Smooth muscle cell (in vitro differentiated cells): ENCODE measurements around the gene FBLN7. TPM values are rescaled to one million over a fixed set of nuclear protein-coding genes. Genes with fewer than 3 reads are reported as not detected.

ENCODE experiments used
- DNase-seq: peaks from one replicate; lab custom pipeline; 2025; ENCODE audit not compliant: unreplicated experiment; lab: John Stamatoyannopoulos, UW
- H2AFZ ChIP-seq: fragments of 200-600 bp; sonication (generic); 2 replicates; pipeline ENCODE4 v1.6.0; 2016; ENCODE audit warnings: antibody characterized with exemption, low read depth, mild to moderate bottlenecking
- H3F3A ChIP-seq: fragments of 200-600 bp; sonication (generic); 2 replicates; pipeline ENCODE4 v1.6.0; 2017; ENCODE audit warnings: antibody characterized with exemption, low read depth
- H3K27ac ChIP-seq: fragments of 200-600 bp; sonication (generic); 2 replicates; pipeline ENCODE4 v1.5.1; 2016; ENCODE audit warnings: low read depth, mild to moderate bottlenecking
- H3K27me3 ChIP-seq: fragments of 200-600 bp; sonication (generic); 2 replicates; pipeline ENCODE4 v1.6.1; 2016; ENCODE audit warnings: low read depth, mild to moderate bottlenecking
- H3K36me3 ChIP-seq: fragments of 200-600 bp; sonication (generic); 2 replicates; pipeline ENCODE4 v1.5.1; 2016; ENCODE audit warnings: low read depth
- H3K4me1 ChIP-seq: fragments of 200-600 bp; sonication (generic); 2 replicates; pipeline ENCODE4 v1.5.1; 2016; ENCODE audit warnings: low read depth
- H3K4me2 ChIP-seq: fragments of 200-600 bp; sonication (generic); 2 replicates; pipeline ENCODE4 v1.6.0; 2016; ENCODE audit warnings: mild to moderate bottlenecking
- H3K4me3 ChIP-seq: fragments of 200-600 bp; sonication (generic); 2 replicates; pipeline ENCODE4 v1.5.1; 2016; ENCODE audit warnings: mild to moderate bottlenecking
- H3K79me2 ChIP-seq: fragments of 200-600 bp; sonication (generic); 2 replicates; pipeline ENCODE4 v1.6.0; 2016; ENCODE audit warnings: low read depth, mild to moderate bottlenecking
- H3K9ac ChIP-seq: fragments of 200-600 bp; sonication (generic); 2 replicates; pipeline ENCODE4 v1.6.0; 2016; ENCODE audit warnings: low read depth
- H3K9me3 ChIP-seq: fragments of 200-600 bp; sonication (generic); replicated peaks from 2 replicates; pipeline ENCODE4 v1.5.1; 2016; ENCODE audit warnings: low read depth
- H4K20me1 ChIP-seq: fragments of 200-600 bp; sonication (generic); 2 replicates; pipeline ENCODE4 v1.6.0; 2016; ENCODE audit warnings: low read depth
- WGBS: methylation state at CpG from one replicate; pipeline ENCODE4 v1.1.7; 2016; ENCODE audit warnings: low lambda C conversion rate; 5-methylcytosine and 5-hydroxymethylcytosine counted together
- polyA plus RNA-seq: library from polyadenylated mRNA; unstranded; fragments of >200 nt; fragmentation: Nextera tagmentation; extraction: Ambion mirVana; gene quantifications from 2 replicates; pipeline ENCODE4 v1.2.1, GENCODE V29; 2016
- total RNA-seq: library from RNA; depleted of rRNA; stranded (reverse); fragments of >200 nt; gene quantifications from 2 replicates; pipeline ENCODE4 v1.2.3, GENCODE V29; 2014
- TF ChIP-seq, protein P1 (sequence below): fragments of 200-600 bp; sonication (generic); IDR thresholded peaks from 2 replicates; pipeline ENCODE4 v1.5.1; 2017; ENCODE audit warnings: borderline replicate concordance, mild to moderate bottlenecking, antibody characterized with exemption; ENCODE audit not compliant: insufficient read depth, poor library complexity, severe bottlenecking

Gene FBLN7
- total and polyA plus RNA-seq, 2 experiments from 2014 or later, result 1.1 to 2.7 TPM

DNA sequence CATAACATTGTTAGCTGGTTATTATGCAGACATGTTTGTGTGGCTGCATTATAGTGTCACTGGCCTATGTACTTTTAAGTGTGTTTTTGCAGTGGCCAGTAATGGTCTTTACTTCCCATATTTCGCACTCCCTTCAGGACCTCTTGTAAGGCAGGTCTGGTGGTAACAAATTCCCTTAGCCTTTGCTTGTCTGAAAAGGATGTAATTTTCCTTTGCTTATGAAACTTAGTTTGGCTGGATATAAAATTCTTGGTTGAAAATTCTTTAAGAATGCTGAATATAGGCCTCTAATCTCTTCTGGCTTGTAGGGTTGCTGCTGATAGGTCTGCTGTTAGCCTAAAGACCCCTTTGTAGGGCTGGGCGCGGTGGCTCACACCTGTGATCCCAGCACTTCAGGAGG is 82.0 kb downstream of the FBLN7 start:
- Histone ChIP-seq H3K9ac (no peak overlapping the region), H3K79me2 (no peaks in the 10 kb centered on the region), H3K4me3 (no peak overlapping the region), H3K9me3 (no peaks in the 10 kb centered on the region), H3K36me3 (no peaks in the 10 kb centered on the region), H3K4me1 (no peaks in the 10 kb centered on the region), H3K27ac (no peak overlapping the region), H3K4me2 (no peak overlapping the region), H3K27me3 (no peaks in the 10 kb centered on the region), H2AFZ (no peak overlapping the region), H3F3A (no peaks in the 10 kb centered on the region), H4K20me1 (no peaks in the 10 kb centered on the region)
- 100% methylated on average over 3 of the region's 3 CpGs for whole genome bisulfite sequencing
- TF ChIP-seq, protein P1, sequence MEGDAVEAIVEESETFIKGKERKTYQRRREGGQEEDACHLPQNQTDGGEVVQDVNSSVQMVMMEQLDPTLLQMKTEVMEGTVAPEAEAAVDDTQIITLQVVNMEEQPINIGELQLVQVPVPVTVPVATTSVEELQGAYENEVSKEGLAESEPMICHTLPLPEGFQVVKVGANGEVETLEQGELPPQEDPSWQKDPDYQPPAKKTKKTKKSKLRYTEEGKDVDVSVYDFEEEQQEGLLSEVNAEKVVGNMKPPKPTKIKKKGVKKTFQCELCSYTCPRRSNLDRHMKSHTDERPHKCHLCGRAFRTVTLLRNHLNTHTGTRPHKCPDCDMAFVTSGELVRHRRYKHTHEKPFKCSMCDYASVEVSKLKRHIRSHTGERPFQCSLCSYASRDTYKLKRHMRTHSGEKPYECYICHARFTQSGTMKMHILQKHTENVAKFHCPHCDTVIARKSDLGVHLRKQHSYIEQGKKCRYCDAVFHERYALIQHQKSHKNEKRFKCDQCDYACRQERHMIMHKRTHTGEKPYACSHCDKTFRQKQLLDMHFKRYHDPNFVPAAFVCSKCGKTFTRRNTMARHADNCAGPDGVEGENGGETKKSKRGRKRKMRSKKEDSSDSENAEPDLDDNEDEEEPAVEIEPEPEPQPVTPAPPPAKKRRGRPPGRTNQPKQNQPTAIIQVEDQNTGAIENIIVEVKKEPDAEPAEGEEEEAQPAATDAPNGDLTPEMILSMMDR, result no peak
- DNase-seq, result no peak

DNA sequence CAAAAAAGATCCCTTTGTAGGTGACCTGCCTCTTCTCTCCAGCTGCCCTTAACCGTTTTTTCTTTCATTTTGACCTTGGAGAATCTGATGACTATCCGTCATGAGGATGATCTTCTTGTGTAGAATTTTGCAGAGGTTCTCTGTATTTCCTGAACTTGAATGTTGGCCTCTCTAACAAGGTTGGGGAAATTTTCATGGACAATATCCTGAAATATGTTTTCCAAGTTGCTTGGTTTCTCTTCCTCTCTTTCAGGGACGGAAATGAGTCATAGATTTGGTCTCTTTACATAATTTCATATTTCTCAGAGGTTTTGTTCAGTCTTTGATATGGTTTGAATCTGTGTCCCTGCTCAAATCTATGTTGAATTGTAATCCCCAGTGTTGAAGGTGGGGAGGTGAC is 82.6 kb downstream of the FBLN7 start:
- Histone ChIP-seq H3F3A (no peaks in the 10 kb centered on the region), H3K36me3 (no peaks in the 10 kb centered on the region), H3K27me3 (no peaks in the 10 kb centered on the region), H3K9ac (no peak overlapping the region), H4K20me1 (no peaks in the 10 kb centered on the region), H3K4me3 (no peak overlapping the region), H3K4me1 (no peaks in the 10 kb centered on the region), H3K27ac (no peak overlapping the region), H2AFZ (no peak overlapping the region), H3K4me2 (no peak overlapping the region), H3K9me3 (no peaks in the 10 kb centered on the region), H3K79me2 (no peaks in the 10 kb centered on the region)
- no peak for DNase-seq
- TF ChIP-seq, protein P1, result no peak
- 100% methylated on average over 3 of the region's 3 CpGs for WGBS

DNA sequence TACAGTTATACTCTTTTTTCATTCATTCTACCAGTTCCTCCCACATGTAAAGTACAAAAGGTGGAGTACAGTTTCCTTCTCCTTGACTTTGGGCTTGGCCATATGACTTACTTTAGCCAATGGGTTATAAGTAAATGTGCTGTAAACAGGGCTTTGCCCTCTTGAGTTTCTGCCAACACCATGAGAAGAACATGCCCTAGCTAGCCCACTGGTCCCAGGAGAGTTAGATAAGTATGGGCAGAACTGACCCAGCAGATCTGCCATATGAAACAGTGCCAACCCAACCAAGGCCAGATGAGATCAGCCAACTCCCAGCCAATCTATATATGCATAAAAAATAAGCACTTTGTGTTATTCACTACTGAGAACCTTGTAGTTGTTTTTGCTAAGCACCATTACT is 91.2 kb downstream of the FBLN7 start:
- no peaks in the 10 kb centered on the region for H3K27me3 ChIP-seq
- DNase-seq, result no peak
- H3K9me3 ChIP-seq, result no peaks in the 10 kb centered on the region
- TF ChIP-seq, protein P1, result no peak
- H4K20me1 ChIP-seq, result no peaks in the 10 kb centered on the region
- no peak overlapping the region for H3K27ac ChIP-seq
- no peak overlapping the region for H3K9ac ChIP-seq
- H3K36me3 ChIP-seq, result no peaks in the 10 kb centered on the region
- H3F3A ChIP-seq, result no peaks in the 10 kb centered on the region
- H2AFZ ChIP-seq, result no peak overlapping the region
- H3K79me2 ChIP-seq, result no peaks in the 10 kb centered on the region
- no peak overlapping the region for H3K4me2 ChIP-seq
- no peak overlapping the region for H3K4me3 ChIP-seq
- H3K4me1 ChIP-seq, result no peaks in the 10 kb centered on the region

DNA sequence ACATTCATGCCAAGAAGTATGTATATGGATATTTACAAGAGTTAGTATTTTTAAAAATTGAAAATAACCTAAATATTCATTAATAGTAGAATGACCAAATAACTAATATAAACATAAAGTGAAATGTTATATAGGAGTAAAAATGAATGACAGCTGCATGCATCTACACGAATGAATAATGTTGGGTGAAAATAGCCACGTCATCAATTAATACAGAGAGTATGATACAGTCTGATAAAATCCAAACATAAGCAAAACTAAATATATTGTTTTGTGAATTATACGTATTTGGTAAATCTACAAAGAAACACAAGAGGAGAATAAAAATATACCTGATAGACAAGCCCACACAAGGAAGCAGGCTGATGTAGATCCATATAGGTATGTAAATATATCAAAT is 92.2 kb downstream of the FBLN7 start:
- H3K4me2 ChIP-seq, result no peak overlapping the region
- 94% methylated on average over 3 of the region's 3 CpGs for WGBS
- H3K4me3 ChIP-seq, result no peak overlapping the region
- TF ChIP-seq, protein P1, result no peak
- no peaks in the 10 kb centered on the region for H3K79me2 ChIP-seq
- no peaks in the 10 kb centered on the region for H3K27me3 ChIP-seq
- H3K4me1 ChIP-seq, result no peaks in the 10 kb centered on the region
- no peaks in the 10 kb centered on the region for H3K36me3 ChIP-seq
- no peak for DNase-seq
- no peaks in the 10 kb centered on the region for H3F3A ChIP-seq
- no peaks in the 10 kb centered on the region for H4K20me1 ChIP-seq
- H2AFZ ChIP-seq, result no peak overlapping the region
- no peaks in the 10 kb centered on the region for H3K9me3 ChIP-seq
- no peak overlapping the region for H3K27ac ChIP-seq
- H3K9ac ChIP-seq, result no peak overlapping the region
